ENCODE data around the gene TLR9. TPM values are rescaled to one million over a fixed set of nuclear protein-coding genes. Genes with fewer than 3 reads are reported as not detected.

The TLR9 gene
- total RNA-seq, 2 experiments from 2014 or later = 0.59 to 0.90 TPM

GRCh38 chr3:52259448-52259847 is 34.0 kb upstream of the TLR9 start:
- peak overlapping the region; percentile 97 for H3K27ac Mint-ChIP-seq
- H3K4me1 Mint-ChIP-seq (ENCODE audit: low read depth) = peaks cover 90% of the 10 kb centered on the region
- no peak for DNase-seq
- POLR2A ChIA-PET = interaction anchor here (0.6 to 1.0 kb wide), 3 partner anchors 13 to 28 kb away, joined by 3 to 4 read pairs (median 3); no protein-coding TSS in a partner anchor
- CTCF ChIA-PET = interaction anchor here (0.8 to 4.2 kb wide), 6 partner anchors 9 to 80 kb away, joined by 3 to 21 read pairs (median 6); no protein-coding TSS in a partner anchor
- H3K27me3 Mint-ChIP-seq = no peaks in the 10 kb centered on the region
- H3K36me3 Mint-ChIP-seq = peaks cover 92% of the 10 kb centered on the region
- no peaks in the 10 kb centered on the region for H3K9me3 Mint-ChIP-seq
- H3K4me3 Mint-ChIP-seq = no peak overlapping the region
- intact Hi-C loops (cut with micrococcal nuclease) = loop anchor here (1.0 kb wide), 1 partner anchor 9 kb away; no protein-coding TSS in a partner anchor

- H3K4me1 Mint-ChIP-seq (ENCODE audit: low read depth) = peaks cover 90% of the 10 kb centered on the region
- intact Hi-C loops (cut with micrococcal nuclease) = loop anchor here (1.0 kb wide), 1 partner anchor 9 kb away; no protein-coding TSS in a partner anchor
- H3K9me3 Mint-ChIP-seq = no peaks in the 10 kb centered on the region
- ChIA-PET POLR2A (interaction anchor here (0.6 to 1.6 kb wide), 3 partner anchors 13 to 28 kb away, joined by 3 to 4 read pairs (median 3); partner anchors contain the start of gene PPM1M), CTCF (interaction anchor here (0.8 to 4.2 kb wide), 5 partner anchors 12 to 39 kb away, joined by 3 to 21 read pairs (median 5); no protein-coding TSS in a partner anchor)
- no peak for DNase-seq
- H3K27me3 Mint-ChIP-seq = no peaks in the 10 kb centered on the region
- H3K4me3 Mint-ChIP-seq = no peak overlapping the region
- H3K36me3 Mint-ChIP-seq = peaks cover 91% of the 10 kb centered on the region
- peak overlapping the region; percentile 97 for H3K27ac Mint-ChIP-seq
Measured at GRCh38 chr3:52259035-52259434, 33.6 kb upstream of the TLR9 start.

GRCh38 chr3:52257911-52258310 is 32.5 kb upstream of the TLR9 start:
- intact Hi-C loops (cut with micrococcal nuclease) = no loop called here
- H3K9me3 Mint-ChIP-seq = no peaks in the 10 kb centered on the region
- H3K4me3 Mint-ChIP-seq = no peak overlapping the region
- no peak for DNase-seq
- POLR2A ChIA-PET = interaction anchor here (0.7 to 1.6 kb wide), 3 partner anchors 9 to 24 kb away, joined by 3 to 6 read pairs (median 4); partner anchors contain the start of gene PPM1M
- peak overlapping the region; percentile 97 for H3K27ac Mint-ChIP-seq
- H3K4me1 Mint-ChIP-seq (ENCODE audit: low read depth) = peaks cover 91% of the 10 kb centered on the region
- peaks cover 87% of the 10 kb centered on the region for H3K36me3 Mint-ChIP-seq
- CTCF ChIA-PET = interaction anchor here (1.4 to 4.2 kb wide), 2 partner anchors 13 to 26 kb away, joined by 5 to 21 read pairs; no protein-coding TSS in a partner anchor
- H3K27me3 Mint-ChIP-seq = no peaks in the 10 kb centered on the region

- H3K36me3 Mint-ChIP-seq = peaks cover 83% of the 10 kb centered on the region
- ChIA-PET POLR2A (interaction anchor here (0.8 to 1.8 kb wide), 3 partner anchors 8 to 16 kb away, joined by 3 to 6 read pairs (median 5); no protein-coding TSS in a partner anchor), CTCF (interaction anchor here (1.1 kb wide), 1 partner anchor 190 kb away, joined by 4 read pairs; no protein-coding TSS in a partner anchor)
- no peaks in the 10 kb centered on the region for H3K27me3 Mint-ChIP-seq
- no peaks in the 10 kb centered on the region for H3K9me3 Mint-ChIP-seq
- H3K4me3 Mint-ChIP-seq = no peak overlapping the region
- peaks cover 91% of the 10 kb centered on the region for H3K4me1 Mint-ChIP-seq (ENCODE audit: low read depth)
- peak overlapping the region; percentile 97 for H3K27ac Mint-ChIP-seq
- intact Hi-C loops (cut with micrococcal nuclease) = no loop called here
- no peak for DNase-seq
Measured at GRCh38 chr3:52256622-52257021, 31.2 kb upstream of the TLR9 start.

- no peaks in the 10 kb centered on the region for H3K9me3 Mint-ChIP-seq
- H3K27ac Mint-ChIP-seq = peak overlapping the region; percentile 97
- H3K4me3 Mint-ChIP-seq = no peak overlapping the region
- ChIA-PET POLR2A (interaction anchor here (0.8 to 1.8 kb wide), 2 partner anchors 14 to 16 kb away, joined by 3 to 6 read pairs; no protein-coding TSS in a partner anchor), CTCF (interaction anchor here (0.6 to 1.1 kb wide), 2 partner anchors 21 to 190 kb away, joined by 4 read pairs; no protein-coding TSS in a partner anchor)
- H3K36me3 Mint-ChIP-seq = peaks cover 82% of the 10 kb centered on the region
- DNase-seq = no peak
- H3K4me1 Mint-ChIP-seq (ENCODE audit: low read depth) = peaks cover 87% of the 10 kb centered on the region
- intact Hi-C loops (cut with micrococcal nuclease) = no loop called here
- H3K27me3 Mint-ChIP-seq = no peaks in the 10 kb centered on the region
Measured at GRCh38 chr3:52256159-52256558, 30.7 kb upstream of the TLR9 start.

GRCh38 chr3:52254608-52255007 is 29.2 kb upstream of the TLR9 start:
- Mint-ChIP-seq H3K27me3 (no peaks in the 10 kb centered on the region), H3K9me3 (no peaks in the 10 kb centered on the region), H3K4me3 (no peak overlapping the region), H3K36me3 (peaks cover 76% of the 10 kb centered on the region), H3K4me1 (ENCODE audit: low read depth) (peaks cover 88% of the 10 kb centered on the region), H3K27ac (peak overlapping the region; percentile 97)
- no peak for DNase-seq
- ChIA-PET CTCF (interaction anchor here (0.8 to 3.5 kb wide), 5 partner anchors 12 to 35 kb away, joined by 3 to 27 read pairs (median 5); partner anchors contain the start of gene WDR82), POLR2A (interaction anchor here (1.6 to 5.1 kb wide), 4 partner anchors 13 to 38 kb away, joined by 3 to 87 read pairs (median 44); partner anchors contain the start of genes PPM1M, TWF2 and WDR82)
- intact Hi-C loops (cut with micrococcal nuclease) = no loop called here

- CTCF ChIA-PET = interaction anchor here (0.7 to 3.5 kb wide), 17 partner anchors 9 to 453 kb away, joined by 3 to 27 read pairs (median 5); partner anchors contain the start of genes TWF2 and WDR82
- Mint-ChIP-seq H3K27me3 (no peaks in the 10 kb centered on the region), H3K36me3 (peaks cover 73% of the 10 kb centered on the region), H3K4me3 (peak overlapping the region; percentile 71), H3K4me1 (ENCODE audit: low read depth) (peaks cover 88% of the 10 kb centered on the region), H3K27ac (peak overlapping the region; percentile 97), H3K9me3 (no peaks in the 10 kb centered on the region)
- POLR2A ChIA-PET = interaction anchor here (1.4 to 5.1 kb wide), 10 partner anchors 10 to 37 kb away, joined by 3 to 87 read pairs (median 6); partner anchors contain the start of genes PPM1M, TWF2 and WDR82
- intact Hi-C loops (cut with micrococcal nuclease) = loop anchor here (1.0 kb wide), 3 partner anchors 12 to 25 kb away; partner anchors contain the start of gene WDR82
- DNase-seq = peak; percentile 93
Measured at GRCh38 chr3:52253314-52254304, 28.2 kb upstream of the TLR9 start.

GRCh38 chr3:52250122-52250521 is 24.7 kb upstream of the TLR9 start:
- POLR2A ChIA-PET = interaction anchor here (0.7 to 5.1 kb wide), 4 partner anchors 9 to 26 kb away, joined by 3 to 87 read pairs (median 6); partner anchors contain the start of genes PPM1M and TWF2
- Mint-ChIP-seq H3K36me3 (peaks cover 65% of the 10 kb centered on the region), H3K4me3 (no peak overlapping the region), H3K9me3 (no peaks in the 10 kb centered on the region), H3K27me3 (no peaks in the 10 kb centered on the region), H3K4me1 (ENCODE audit: low read depth) (peaks cover 75% of the 10 kb centered on the region), H3K27ac (peak overlapping the region; percentile 94)
- no peak for DNase-seq
- intact Hi-C loops (cut with micrococcal nuclease) = no loop called here
- CTCF ChIA-PET = interaction anchor here (1.1 to 4.9 kb wide), 4 partner anchors 18 to 89 kb away, joined by 4 to 23 read pairs (median 5); no protein-coding TSS in a partner anchor

- POLR2A ChIA-PET = interaction anchor here (1.0 to 5.1 kb wide), 4 partner anchors 8 to 27 kb away, joined by 3 to 87 read pairs (median 6); partner anchors contain the start of genes PPM1M and TWF2
Measured at GRCh38 chr3:52249683-52250082, 24.2 kb upstream of the TLR9 start.

GRCh38 chr3:52248816-52249547 is 23.5 kb upstream of the TLR9 start:
- no peaks in the 10 kb centered on the region for H3K27me3 Mint-ChIP-seq
- peaks cover 59% of the 10 kb centered on the region for H3K36me3 Mint-ChIP-seq
- intact Hi-C loops (cut with micrococcal nuclease) = no loop called here
- peak overlapping the region; percentile 94 for H3K27ac Mint-ChIP-seq
- H3K9me3 Mint-ChIP-seq = no peaks in the 10 kb centered on the region
- peaks cover 77% of the 10 kb centered on the region for H3K4me1 Mint-ChIP-seq (ENCODE audit: low read depth)
- ChIA-PET POLR2A (interaction anchor here (0.8 to 2.4 kb wide), 7 partner anchors 8 to 234 kb away, joined by 3 to 7 read pairs (median 6); partner anchors contain the start of gene WDR82), CTCF (interaction anchor here (0.9 to 4.9 kb wide), 6 partner anchors 10 to 90 kb away, joined by 3 to 23 read pairs (median 4); partner anchors contain the start of gene TWF2)
- H3K4me3 Mint-ChIP-seq = peak overlapping the region; percentile 95
- DNase-seq = peak; percentile 40

More at GRCh38 chr3:52249683-52250082, 24.2 kb upstream of the TLR9 start:
- Mint-ChIP-seq H3K36me3 (peaks cover 62% of the 10 kb centered on the region), H3K27ac (peak overlapping the region; percentile 94), H3K4me1 (ENCODE audit: low read depth) (peaks cover 77% of the 10 kb centered on the region), H3K9me3 (no peaks in the 10 kb centered on the region), H3K4me3 (peak overlapping the region; percentile 18), H3K27me3 (no peaks in the 10 kb centered on the region)
- intact Hi-C loops (cut with micrococcal nuclease) = no loop called here
- no peak for DNase-seq
- CTCF ChIA-PET = interaction anchor here (1.0 to 4.9 kb wide), 4 partner anchors 11 to 29 kb away, joined by 3 to 23 read pairs (median 5); partner anchors contain the start of gene TWF2
